Activated CD8-positive, alpha-beta memory T cell treated with anti-CD3 and anti-CD28 coated beads for 4 hours (primary cell): ENCODE data around the gene PTPRU.
A peak's percentile ranks its signal among the peaks of the same experiment; 100 is the strongest.

ENCODE experiments used
- DNase-seq, 2 donors: peaks; one replicate each; pipeline ENCODE4 v3.0.0-alpha.2; 2020; ENCODE audit warnings: low read depth in 2 of 2

Gene PTPRU

GRCh38 chr1:29235955-29236711, at the start of gene PTPRU:
Gene PTPRU, plus strand, starts transcription at chr1:29236522. Its CDS starts 123 bp downstream, at chr1:29236645.
- DNase-seq: peak; percentile 53 to 60

- DNase-seq: no peak
These were observed 49.6 kb upstream of the PTPRU start for GRCh38 chr1:29186707-29187106.

GRCh38 chr1:29190718-29191117, 45.6 kb upstream of the PTPRU start:
- DNase-seq: no peak

- no peak for DNase-seq
These were observed 42.4 kb upstream of the PTPRU start for GRCh38 chr1:29193879-29194455.

- DNase-seq: no peak
These were observed 40.4 kb upstream of the PTPRU start for GRCh38 chr1:29195881-29196291.

- DNase-seq: no peak
These were observed 39.3 kb upstream of the PTPRU start for GRCh38 chr1:29196863-29197589.

GRCh38 chr1:29197590-29197924, 38.8 kb upstream of the PTPRU start:
- peak in 1 of 2 donors; percentile 4 for DNase-seq

GRCh38 chr1:29197993-29198392, 38.3 kb upstream of the PTPRU start:
- no peak for DNase-seq

GRCh38 chr1:29200906-29201594, 35.3 kb upstream of the PTPRU start:
- no peak for DNase-seq

- no peak for DNase-seq
These were observed 34.7 kb upstream of the PTPRU start for GRCh38 chr1:29201595-29202051.

GRCh38 chr1:29202053-29202452, 34.3 kb upstream of the PTPRU start:
- DNase-seq: no peak

- peak; percentile 78 to 81 for DNase-seq
These were observed 33.6 kb upstream of the PTPRU start for GRCh38 chr1:29202584-29203340.

- no peak for DNase-seq
These were observed 27.9 kb upstream of the PTPRU start for GRCh38 chr1:29208442-29208841.

GRCh38 chr1:29209173-29209572, 27.1 kb upstream of the PTPRU start:
- DNase-seq: no peak

- DNase-seq: no peak
These were observed 25.8 kb upstream of the PTPRU start for GRCh38 chr1:29210278-29211085.

- no peak for DNase-seq
These were observed 25.0 kb upstream of the PTPRU start for GRCh38 chr1:29211086-29212030.

- no peak for DNase-seq
These were observed 23.3 kb upstream of the PTPRU start for GRCh38 chr1:29213055-29213454.

- DNase-seq: no peak
These were observed 18.7 kb upstream of the PTPRU start for GRCh38 chr1:29217633-29218032.

- no peak for DNase-seq
These were observed 18.1 kb upstream of the PTPRU start for GRCh38 chr1:29218223-29218622.

- DNase-seq: no peak
These were observed 15.0 kb upstream of the PTPRU start for GRCh38 chr1:29221296-29221695.
